H1 (cell line): ENCODE data around the gene LAMC3. TPM values are rescaled to one million over a fixed set of nuclear protein-coding genes. Genes with fewer than 3 reads are reported as not detected.

ENCODE experiments used
- ATF2 ChIP-seq: IDR thresholded peaks from 2 replicates; pipeline ENCODE4 v1.6.1; 2012; ENCODE audit warnings: low read length, inconsistent platforms
- BRCA1 ChIP-seq: IDR thresholded peaks from 2 replicates; pipeline ENCODE4 v1.6.1; 2012; ENCODE audit warnings: low read depth, low read length, improper control_type of control experiment
- CHD1 ChIP-seq: IDR thresholded peaks from 2 replicates; pipeline ENCODE4 v1.6.1; 2012; ENCODE audit warnings: low read depth, low read length, improper control_type of control experiment
- EZH2 ChIP-seq: fragments of 200-600 bp; sonication (generic); IDR thresholded peaks from 2 replicates; pipeline ENCODE4 v1.7.1; 2012; ENCODE audit warnings: low read depth, mild to moderate bottlenecking, moderate library complexity, low read length, inconsistent platforms; ENCODE audit not compliant: severe bottlenecking
- POLR2A ChIP-seq, 2 experiments: IDR thresholded peaks; 1 replicate in 1 of 2; 2 replicates in 1 of 2; pipeline ENCODE4 v1.6.1; 2011; ENCODE audit warnings: low read depth in 2 of 2, low read length in 2 of 2, mild to moderate bottlenecking in 2 of 2; ENCODE audit errors: control extremely low read depth in 1 of 2
- POLR2AphosphoS5 ChIP-seq: IDR thresholded peaks from 2 replicates; pipeline ENCODE4 v1.6.1; 2011; ENCODE audit warnings: low read depth, low read length
- SRF ChIP-seq: IDR thresholded peaks from 2 replicates; pipeline ENCODE4 v1.6.1; 2011; ENCODE audit warnings: mild to moderate bottlenecking, low read depth, low read length, moderate library complexity
- polyA plus RNA-seq, 7 experiments: library from polyadenylated mRNA; depleted of rRNA in 3 of 7; stranded (reverse) in 5 of 7; unstranded in 2 of 7; fragments of >200 nt in 5 of 7; fragments of 200-250 nt in 2 of 7; gene quantifications; 1 replicate in 5 of 7; 2 replicates in 1 of 7; 4 replicates in 1 of 7; pipeline versions ENCODE4 v1.2.1 to v1.2.3, GENCODE V29; 2011 to 2013; ENCODE audit warnings: missing spikeins in 2 of 7, mixed read lengths in 2 of 7
- total RNA-seq: library from RNA; stranded (reverse); fragmentation: NEBNext Ultra II Directional; extraction: Animal tissue kit (Norgen Biotek cat#: 25700); gene quantifications from 2 replicates; pipeline ENCODE4 v1.2.1, GENCODE V29; 2021
- TF ChIP-seq, protein P1 (sequence below): fragments of 300-600 bp; sonication (generic); IDR thresholded peaks from 2 replicates; pipeline ENCODE4 v1.7.1; 2012; ENCODE audit warnings: low read length, moderate library complexity, mild to moderate bottlenecking, inconsistent platforms; ENCODE audit not compliant: insufficient replicate concordance

Gene LAMC3
- total and polyA plus RNA-seq, 2 of the 8 experiments (the other 6 are each of a cell fraction or from before 2014, with no cell fraction given) = 9.3 to 12.3 TPM

DNA sequence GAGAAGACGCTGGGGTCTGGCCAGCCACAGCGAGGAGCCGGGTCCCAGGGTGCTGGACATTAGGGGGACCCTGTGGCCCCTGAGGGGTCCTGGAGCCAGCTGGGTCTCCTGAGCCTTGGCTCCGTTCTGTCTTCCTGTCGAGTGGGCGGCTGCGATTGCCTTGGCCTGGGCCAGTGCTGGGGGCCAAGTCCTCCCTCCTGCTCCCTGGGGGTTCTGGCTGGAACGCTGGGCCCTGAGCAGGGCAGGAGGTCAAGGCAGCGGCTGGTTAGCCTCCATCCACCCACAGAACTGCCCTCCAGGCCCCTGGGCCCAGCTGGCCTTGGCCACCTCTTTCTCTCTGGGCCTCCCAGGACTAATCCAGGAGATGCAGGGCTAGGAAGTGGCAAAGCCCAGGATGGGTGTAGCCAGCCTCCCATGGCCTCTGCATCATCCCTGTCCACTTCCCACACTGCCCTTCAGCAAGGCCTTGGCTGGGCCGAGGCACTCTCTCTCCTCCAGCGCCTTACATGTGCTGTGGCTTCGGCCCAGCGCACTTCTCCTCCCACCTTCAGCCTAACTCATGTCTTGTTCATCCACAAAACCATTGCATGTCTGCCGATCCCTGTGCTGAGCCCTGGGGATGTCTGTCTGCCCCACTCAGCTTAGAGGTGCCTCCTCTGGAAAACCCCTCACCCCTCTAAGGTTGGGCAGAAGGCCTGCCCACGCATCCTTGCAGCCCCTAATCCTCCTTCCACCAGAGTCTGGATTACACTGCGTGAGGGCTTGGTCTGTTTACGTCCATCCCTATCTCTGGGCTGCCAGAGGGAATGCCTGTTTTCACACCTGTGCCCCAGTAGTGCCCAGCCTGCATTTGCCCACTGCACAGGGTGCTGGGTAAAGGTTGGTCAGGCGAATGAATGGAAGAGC is 5.0 kb downstream of the LAMC3 start (continued):
- TF ChIP-seq, protein P1, sequence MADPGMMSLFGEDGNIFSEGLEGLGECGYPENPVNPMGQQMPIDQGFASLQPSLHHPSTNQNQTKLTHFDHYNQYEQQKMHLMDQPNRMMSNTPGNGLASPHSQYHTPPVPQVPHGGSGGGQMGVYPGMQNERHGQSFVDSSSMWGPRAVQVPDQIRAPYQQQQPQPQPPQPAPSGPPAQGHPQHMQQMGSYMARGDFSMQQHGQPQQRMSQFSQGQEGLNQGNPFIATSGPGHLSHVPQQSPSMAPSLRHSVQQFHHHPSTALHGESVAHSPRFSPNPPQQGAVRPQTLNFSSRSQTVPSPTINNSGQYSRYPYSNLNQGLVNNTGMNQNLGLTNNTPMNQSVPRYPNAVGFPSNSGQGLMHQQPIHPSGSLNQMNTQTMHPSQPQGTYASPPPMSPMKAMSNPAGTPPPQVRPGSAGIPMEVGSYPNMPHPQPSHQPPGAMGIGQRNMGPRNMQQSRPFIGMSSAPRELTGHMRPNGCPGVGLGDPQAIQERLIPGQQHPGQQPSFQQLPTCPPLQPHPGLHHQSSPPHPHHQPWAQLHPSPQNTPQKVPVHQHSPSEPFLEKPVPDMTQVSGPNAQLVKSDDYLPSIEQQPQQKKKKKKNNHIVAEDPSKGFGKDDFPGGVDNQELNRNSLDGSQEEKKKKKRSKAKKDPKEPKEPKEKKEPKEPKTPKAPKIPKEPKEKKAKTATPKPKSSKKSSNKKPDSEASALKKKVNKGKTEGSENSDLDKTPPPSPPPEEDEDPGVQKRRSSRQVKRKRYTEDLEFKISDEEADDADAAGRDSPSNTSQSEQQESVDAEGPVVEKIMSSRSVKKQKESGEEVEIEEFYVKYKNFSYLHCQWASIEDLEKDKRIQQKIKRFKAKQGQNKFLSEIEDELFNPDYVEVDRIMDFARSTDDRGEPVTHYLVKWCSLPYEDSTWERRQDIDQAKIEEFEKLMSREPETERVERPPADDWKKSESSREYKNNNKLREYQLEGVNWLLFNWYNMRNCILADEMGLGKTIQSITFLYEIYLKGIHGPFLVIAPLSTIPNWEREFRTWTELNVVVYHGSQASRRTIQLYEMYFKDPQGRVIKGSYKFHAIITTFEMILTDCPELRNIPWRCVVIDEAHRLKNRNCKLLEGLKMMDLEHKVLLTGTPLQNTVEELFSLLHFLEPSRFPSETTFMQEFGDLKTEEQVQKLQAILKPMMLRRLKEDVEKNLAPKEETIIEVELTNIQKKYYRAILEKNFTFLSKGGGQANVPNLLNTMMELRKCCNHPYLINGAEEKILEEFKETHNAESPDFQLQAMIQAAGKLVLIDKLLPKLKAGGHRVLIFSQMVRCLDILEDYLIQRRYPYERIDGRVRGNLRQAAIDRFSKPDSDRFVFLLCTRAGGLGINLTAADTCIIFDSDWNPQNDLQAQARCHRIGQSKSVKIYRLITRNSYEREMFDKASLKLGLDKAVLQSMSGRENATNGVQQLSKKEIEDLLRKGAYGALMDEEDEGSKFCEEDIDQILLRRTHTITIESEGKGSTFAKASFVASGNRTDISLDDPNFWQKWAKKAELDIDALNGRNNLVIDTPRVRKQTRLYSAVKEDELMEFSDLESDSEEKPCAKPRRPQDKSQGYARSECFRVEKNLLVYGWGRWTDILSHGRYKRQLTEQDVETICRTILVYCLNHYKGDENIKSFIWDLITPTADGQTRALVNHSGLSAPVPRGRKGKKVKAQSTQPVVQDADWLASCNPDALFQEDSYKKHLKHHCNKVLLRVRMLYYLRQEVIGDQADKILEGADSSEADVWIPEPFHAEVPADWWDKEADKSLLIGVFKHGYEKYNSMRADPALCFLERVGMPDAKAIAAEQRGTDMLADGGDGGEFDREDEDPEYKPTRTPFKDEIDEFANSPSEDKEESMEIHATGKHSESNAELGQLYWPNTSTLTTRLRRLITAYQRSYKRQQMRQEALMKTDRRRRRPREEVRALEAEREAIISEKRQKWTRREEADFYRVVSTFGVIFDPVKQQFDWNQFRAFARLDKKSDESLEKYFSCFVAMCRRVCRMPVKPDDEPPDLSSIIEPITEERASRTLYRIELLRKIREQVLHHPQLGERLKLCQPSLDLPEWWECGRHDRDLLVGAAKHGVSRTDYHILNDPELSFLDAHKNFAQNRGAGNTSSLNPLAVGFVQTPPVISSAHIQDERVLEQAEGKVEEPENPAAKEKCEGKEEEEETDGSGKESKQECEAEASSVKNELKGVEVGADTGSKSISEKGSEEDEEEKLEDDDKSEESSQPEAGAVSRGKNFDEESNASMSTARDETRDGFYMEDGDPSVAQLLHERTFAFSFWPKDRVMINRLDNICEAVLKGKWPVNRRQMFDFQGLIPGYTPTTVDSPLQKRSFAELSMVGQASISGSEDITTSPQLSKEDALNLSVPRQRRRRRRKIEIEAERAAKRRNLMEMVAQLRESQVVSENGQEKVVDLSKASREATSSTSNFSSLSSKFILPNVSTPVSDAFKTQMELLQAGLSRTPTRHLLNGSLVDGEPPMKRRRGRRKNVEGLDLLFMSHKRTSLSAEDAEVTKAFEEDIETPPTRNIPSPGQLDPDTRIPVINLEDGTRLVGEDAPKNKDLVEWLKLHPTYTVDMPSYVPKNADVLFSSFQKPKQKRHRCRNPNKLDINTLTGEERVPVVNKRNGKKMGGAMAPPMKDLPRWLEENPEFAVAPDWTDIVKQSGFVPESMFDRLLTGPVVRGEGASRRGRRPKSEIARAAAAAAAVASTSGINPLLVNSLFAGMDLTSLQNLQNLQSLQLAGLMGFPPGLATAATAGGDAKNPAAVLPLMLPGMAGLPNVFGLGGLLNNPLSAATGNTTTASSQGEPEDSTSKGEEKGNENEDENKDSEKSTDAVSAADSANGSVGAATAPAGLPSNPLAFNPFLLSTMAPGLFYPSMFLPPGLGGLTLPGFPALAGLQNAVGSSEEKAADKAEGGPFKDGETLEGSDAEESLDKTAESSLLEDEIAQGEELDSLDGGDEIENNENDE = no peak
- TF ChIP-seq BRCA1 (no peak), CHD1 (no peak), POLR2A (IDR thresholded peaks at IDR 0.05; ENCODE audit: control extremely low read depth in 1 of 2, low read depth in 2 of 2, low read length in 2 of 2) (no peak), ATF2 (no peak), EZH2 (no peak), POLR2AphosphoS5 (no peak), SRF (no peak)
